H9 (cell line): ENCODE measurements around the gene TMEM198. TPM values are rescaled to one million over a fixed set of nuclear protein-coding genes. Genes with fewer than 3 reads are reported as not detected.

ENCODE experiments used
- DNase-seq: peaks from one replicate; pipeline ENCODE4 v3.0.0-alpha.2; 2017
- H2AFZ ChIP-seq: one replicate; pipeline ENCODE4 v1.6.1; 2013; ENCODE audit warnings: mild to moderate bottlenecking, low read length, control low read depth, moderate library complexity
- H2AK5ac ChIP-seq: 2 replicates; pipeline ENCODE4 v1.6.1; 2013; ENCODE audit warnings: low read length, control low read depth, mixed read lengths; ENCODE audit not compliant: insufficient read length
- H2BK120ac ChIP-seq: one replicate; pipeline ENCODE4 v1.6.1; 2013; ENCODE audit warnings: low read depth, mild to moderate bottlenecking, low read length, control low read depth, inconsistent platforms; ENCODE audit not compliant: poor library complexity, severe bottlenecking
- H2BK12ac ChIP-seq: 2 replicates; pipeline ENCODE4 v1.6.1; 2013; ENCODE audit warnings: low read length, control low read depth, mixed read lengths, low read depth; ENCODE audit not compliant: insufficient read length
- H2BK15ac ChIP-seq: 2 replicates; pipeline ENCODE4 v1.6.1; 2013; ENCODE audit warnings: low read depth, low read length, control low read depth
- H2BK20ac ChIP-seq: one replicate; pipeline ENCODE4 v1.6.1; 2013; ENCODE audit warnings: low read depth, mild to moderate bottlenecking, low read length, control low read depth, inconsistent platforms; ENCODE audit not compliant: poor library complexity, severe bottlenecking
- H2BK5ac ChIP-seq: 2 replicates; pipeline ENCODE4 v1.6.1; 2013; ENCODE audit warnings: low read length, control low read depth, mixed read lengths; ENCODE audit not compliant: insufficient read length
- H3K14ac ChIP-seq: 2 replicates; pipeline ENCODE4 v1.6.1; 2013; ENCODE audit warnings: low read length, control low read depth; ENCODE audit not compliant: insufficient read depth
- H3K18ac ChIP-seq: 2 replicates; pipeline ENCODE4 v1.6.1; 2013; ENCODE audit warnings: low read depth, mild to moderate bottlenecking, mixed read lengths, low read length, control low read depth; ENCODE audit not compliant: insufficient read length
- H3K23ac ChIP-seq: 2 replicates; pipeline ENCODE4 v1.6.1; 2013; ENCODE audit warnings: low read length, control low read depth, mixed read lengths, low read depth; ENCODE audit not compliant: insufficient read length
- H3K23me2 ChIP-seq: 2 replicates; pipeline ENCODE4 v1.6.1; 2013; ENCODE audit warnings: low read depth, mild to moderate bottlenecking, mixed read lengths, low read length, control low read depth; ENCODE audit not compliant: insufficient read length, poor library complexity, severe bottlenecking
- H3K27ac ChIP-seq: 2 replicates; pipeline ENCODE4 v1.5.1; 2013; ENCODE audit warnings: low read length, control low read depth, mixed read lengths, low read depth; ENCODE audit not compliant: insufficient read length
- H3K27me3 ChIP-seq: 2 replicates; pipeline ENCODE4 v1.6.1; 2013; ENCODE audit warnings: low read length, control low read depth, inconsistent platforms; ENCODE audit not compliant: insufficient read depth
- H3K4ac ChIP-seq: 2 replicates; pipeline ENCODE4 v1.6.1; 2013; ENCODE audit warnings: low read depth, mild to moderate bottlenecking, control low read depth, inconsistent platforms, low read length, moderate library complexity
- H3K4me1 ChIP-seq: 2 replicates; pipeline ENCODE4 v1.6.1; 2013; ENCODE audit warnings: low read length, control low read depth, inconsistent platforms; ENCODE audit not compliant: insufficient read depth
- H3K4me2 ChIP-seq: 2 replicates; pipeline ENCODE4 v1.6.1; 2013; ENCODE audit warnings: low read length, control low read depth, mixed read lengths; ENCODE audit not compliant: insufficient read length, insufficient read depth
- H3K56ac ChIP-seq: 2 replicates; pipeline ENCODE4 v1.6.1; 2013; ENCODE audit warnings: low read depth, mild to moderate bottlenecking, mixed read lengths, low read length, control low read depth; ENCODE audit not compliant: insufficient read length
- H3K79me1 ChIP-seq: 2 replicates; pipeline ENCODE4 v1.6.1; 2013; ENCODE audit warnings: low read depth, mild to moderate bottlenecking, moderate library complexity, low read length, control low read depth, inconsistent platforms; ENCODE audit not compliant: insufficient read depth, poor library complexity, severe bottlenecking
- H3K79me2 ChIP-seq: 2 replicates; pipeline ENCODE4 v1.6.1; 2013; ENCODE audit warnings: low read length, control low read depth, inconsistent platforms; ENCODE audit not compliant: insufficient read depth
- H3K9ac ChIP-seq: 2 replicates; pipeline ENCODE4 v1.6.1; 2013; ENCODE audit warnings: low read length, control low read depth, mixed read lengths; ENCODE audit not compliant: insufficient read length; ENCODE audit errors: extremely low read depth
- H3K9me3 ChIP-seq: one replicate; pipeline ENCODE4 v1.6.1; 2013; ENCODE audit warnings: low read depth, low read length, inconsistent platforms; ENCODE audit not compliant: control insufficient read depth
- H3T11ph ChIP-seq: one replicate; pipeline ENCODE4 v1.6.1; 2013; ENCODE audit warnings: mild to moderate bottlenecking, low read length, control low read depth, inconsistent platforms
- H4K20me1 ChIP-seq: one replicate; pipeline ENCODE4 v1.6.1; 2013; ENCODE audit not compliant: control insufficient read depth, insufficient read length, insufficient read depth
- H4K5ac ChIP-seq: 2 replicates; pipeline ENCODE4 v1.6.1; 2013; ENCODE audit warnings: low read depth, mild to moderate bottlenecking, mixed read lengths, low read length, control low read depth; ENCODE audit not compliant: insufficient read length
- H4K8ac ChIP-seq: replicated peaks from 2 replicates; pipeline ENCODE4 v1.6.1; 2013; ENCODE audit warnings: low read length, control low read depth, mixed read lengths, low read depth; ENCODE audit not compliant: insufficient read length
- H4K91ac ChIP-seq: 2 replicates; pipeline ENCODE4 v1.6.1; 2013; ENCODE audit warnings: low read depth, mild to moderate bottlenecking, moderate library complexity, mixed read lengths, low read length, control low read depth; ENCODE audit not compliant: insufficient read length
- H3K27ac Mint-ChIP-seq, 3 experiments: 2 replicates in 2 of 3; 3 replicates in 1 of 3; pipeline ENCODE4 v1.8.0; 2020 to 2021; ENCODE audit warnings: mixed read lengths in 3 of 3, mild to moderate bottlenecking in 1 of 3, moderate library complexity in 1 of 3
- H3K27me3 Mint-ChIP-seq: 2 replicates; pipeline ENCODE4 v1.8.0; 2021; ENCODE audit warnings: low read depth, mild to moderate bottlenecking, moderate library complexity, mixed read lengths
- H3K36me3 Mint-ChIP-seq, 3 experiments: 2 replicates in 2 of 3; 3 replicates in 1 of 3; pipeline ENCODE4 v1.8.0; 2020 to 2021; ENCODE audit warnings: low read depth in 3 of 3, mixed read lengths in 3 of 3; ENCODE audit not compliant: insufficient read depth in 1 of 3
- H3K4me1 Mint-ChIP-seq, 2 experiments: 2 replicates each; pipeline ENCODE4 v1.8.0; 2020; ENCODE audit warnings: mixed read lengths in 2 of 2
- H3K4me3 Mint-ChIP-seq, 2 experiments: 2 replicates in 1 of 2; 3 replicates in 1 of 2; pipeline ENCODE4 v1.8.0; 2020 to 2021; ENCODE audit warnings: mild to moderate bottlenecking in 2 of 2, mixed read lengths in 2 of 2, moderate library complexity in 1 of 2
- H3K9me3 Mint-ChIP-seq, 2 experiments: 2 replicates in 1 of 2; 3 replicates in 1 of 2; pipeline ENCODE4 v1.8.0; 2020; ENCODE audit warnings: mild to moderate bottlenecking in 2 of 2, mixed read lengths in 2 of 2, moderate library complexity in 1 of 2
- WGBS: extraction: QIAGEN DNeasy Blood & Tissue Kit; methylation state at CpG from one replicate; pipeline ENCODE4 v1.1.7; 2013; ENCODE audit warnings: missing lambda C conversion rate, low lambda C conversion rate, mixed read lengths; ENCODE audit not compliant: insufficient read length; ENCODE audit errors: extremely low coverage; 5-methylcytosine and 5-hydroxymethylcytosine counted together
- total RNA-seq: library from RNA; stranded (reverse); gene quantifications from 2 replicates; pipeline ENCODE4 v1.2.1, GENCODE V29; 2021
- TF ChIP-seq, protein P1 (sequence below): fragments of 200-600 bp; sonication (generic); conservative IDR thresholded peaks from 3 replicates; pipeline ENCODE4 v1.8.0; 2021; ENCODE audit warnings: antibody characterized with exemption, mild to moderate bottlenecking

The TMEM198 gene
- total RNA-seq, 1 experiment from 2014 or later = 7.7 TPM

DNA sequence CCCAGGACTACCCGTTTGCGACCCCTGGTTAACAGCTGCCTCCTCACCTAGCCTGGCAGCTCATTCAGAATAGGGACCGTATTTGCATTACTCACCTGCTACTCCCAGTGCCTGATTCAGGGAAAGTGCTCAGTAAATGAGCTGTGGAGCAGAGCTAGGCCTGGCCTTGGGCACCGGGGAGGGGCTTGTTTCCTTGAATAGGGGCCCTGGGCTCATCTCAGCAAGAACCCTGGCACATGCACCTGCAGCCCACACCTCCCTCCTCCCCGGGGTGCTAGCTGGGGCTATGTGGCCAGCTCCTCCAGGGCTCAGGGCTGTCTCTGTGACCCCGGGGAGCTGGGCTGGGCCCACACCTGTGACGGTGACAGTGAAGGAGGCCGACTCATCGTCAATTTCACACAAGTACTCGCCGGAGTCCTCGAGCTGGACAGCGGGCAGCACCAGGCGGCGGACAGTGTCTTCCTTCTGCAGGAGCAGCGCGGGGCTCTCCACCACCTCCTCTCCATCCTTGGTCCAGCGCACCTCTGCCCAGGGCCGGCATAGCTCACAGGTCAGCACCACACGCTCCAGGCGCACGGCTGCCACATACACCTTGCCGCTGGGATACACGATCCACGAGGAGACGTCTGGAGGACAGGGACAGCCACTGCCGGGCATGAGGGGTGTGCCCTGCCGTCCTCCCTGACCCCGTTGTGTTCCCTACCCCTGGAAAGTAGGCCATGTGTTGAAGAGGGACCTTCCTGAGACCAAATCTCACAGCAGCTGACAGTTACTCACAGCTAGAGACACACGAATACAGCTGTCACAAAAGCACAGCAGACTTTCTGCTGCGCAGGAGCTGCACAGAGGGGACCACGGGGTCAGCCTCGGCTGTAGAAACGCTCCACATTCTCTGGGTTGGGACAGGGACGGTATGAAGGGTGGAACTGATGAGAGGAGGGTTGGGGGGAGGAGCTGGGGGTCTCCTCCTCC lies 18.5 kb downstream of the TMEM198 start:
- H2BK5ac ChIP-seq = no peak overlapping the region
- H2BK12ac ChIP-seq = no peak overlapping the region
- no peak overlapping the region for H3K23ac ChIP-seq
- H2AK5ac ChIP-seq = no peak overlapping the region
- TF ChIP-seq, protein P1, sequence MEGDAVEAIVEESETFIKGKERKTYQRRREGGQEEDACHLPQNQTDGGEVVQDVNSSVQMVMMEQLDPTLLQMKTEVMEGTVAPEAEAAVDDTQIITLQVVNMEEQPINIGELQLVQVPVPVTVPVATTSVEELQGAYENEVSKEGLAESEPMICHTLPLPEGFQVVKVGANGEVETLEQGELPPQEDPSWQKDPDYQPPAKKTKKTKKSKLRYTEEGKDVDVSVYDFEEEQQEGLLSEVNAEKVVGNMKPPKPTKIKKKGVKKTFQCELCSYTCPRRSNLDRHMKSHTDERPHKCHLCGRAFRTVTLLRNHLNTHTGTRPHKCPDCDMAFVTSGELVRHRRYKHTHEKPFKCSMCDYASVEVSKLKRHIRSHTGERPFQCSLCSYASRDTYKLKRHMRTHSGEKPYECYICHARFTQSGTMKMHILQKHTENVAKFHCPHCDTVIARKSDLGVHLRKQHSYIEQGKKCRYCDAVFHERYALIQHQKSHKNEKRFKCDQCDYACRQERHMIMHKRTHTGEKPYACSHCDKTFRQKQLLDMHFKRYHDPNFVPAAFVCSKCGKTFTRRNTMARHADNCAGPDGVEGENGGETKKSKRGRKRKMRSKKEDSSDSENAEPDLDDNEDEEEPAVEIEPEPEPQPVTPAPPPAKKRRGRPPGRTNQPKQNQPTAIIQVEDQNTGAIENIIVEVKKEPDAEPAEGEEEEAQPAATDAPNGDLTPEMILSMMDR = no peak
- no peak overlapping the region; the same call in 1 of the 2 replicates for H3K14ac ChIP-seq
- H4K8ac ChIP-seq = no peak overlapping the region
- peaks cover 64 to 65% of the 10 kb centered on the region in 2 experiments for H3K4me1 Mint-ChIP-seq
- H3K27me3 Mint-ChIP-seq = no peaks in the 10 kb centered on the region; the same call in 1 of the 2 replicates
- peaks cover 26% of the 10 kb centered on the region; the same call in 1 of the 2 replicates for H3K4me1 ChIP-seq
- H2AFZ ChIP-seq = no peak overlapping the region
- no peaks in the 10 kb centered on the region for H3K23me2 ChIP-seq
- no peak overlapping the region for H2BK15ac ChIP-seq
- H3K27ac ChIP-seq = no peak overlapping the region
- no peak overlapping the region for H4K5ac ChIP-seq
- no peak overlapping the region for H3K18ac ChIP-seq
- H3K56ac ChIP-seq = no peak overlapping the region
- no peak overlapping the region for H3T11ph ChIP-seq
- no peaks in the 10 kb centered on the region for H3K79me2 ChIP-seq
- peaks cover 35 to 71% (median 51%) of the 10 kb centered on the region in 3 experiments for H3K36me3 Mint-ChIP-seq
- H3K9me3 Mint-ChIP-seq = no peaks in the 10 kb centered on the region; a peak in 2 of 5 replicates
- WGBS = no CpG with 5 or more reads among the region's 35 CpGs
- no peaks in the 10 kb centered on the region for H3K9me3 ChIP-seq
- no peak overlapping the region for H3K4ac ChIP-seq
- H3K27ac Mint-ChIP-seq = peak overlapping the region; percentile 70 to 96 (median 72); a peak in 6 of 7 replicates
- H3K27me3 ChIP-seq = no peaks in the 10 kb centered on the region
- DNase-seq = peak; percentile 65
- no peak overlapping the region for H2BK20ac ChIP-seq
- no peak overlapping the region for H3K4me2 ChIP-seq
- no peak overlapping the region for H3K9ac ChIP-seq
- H3K4me3 Mint-ChIP-seq = peak overlapping the region in 1 of 2 experiments; percentile 17; a peak in 2 of 5 replicates
- no peaks in the 10 kb centered on the region for H4K20me1 ChIP-seq
- H3K79me1 ChIP-seq = no peaks in the 10 kb centered on the region
- H4K91ac ChIP-seq = no peak overlapping the region
- H2BK120ac ChIP-seq = no peak overlapping the region
